ENCODE results near the gene SORCS3. TPM values are rescaled to one million over a fixed set of nuclear protein-coding genes. Genes with fewer than 3 reads are reported as not detected.

The SORCS3 gene
- total and polyA plus RNA-seq, 2 donors (not counting 1 experiment from before 2014, with no cell fraction given), result not detected

DNA sequence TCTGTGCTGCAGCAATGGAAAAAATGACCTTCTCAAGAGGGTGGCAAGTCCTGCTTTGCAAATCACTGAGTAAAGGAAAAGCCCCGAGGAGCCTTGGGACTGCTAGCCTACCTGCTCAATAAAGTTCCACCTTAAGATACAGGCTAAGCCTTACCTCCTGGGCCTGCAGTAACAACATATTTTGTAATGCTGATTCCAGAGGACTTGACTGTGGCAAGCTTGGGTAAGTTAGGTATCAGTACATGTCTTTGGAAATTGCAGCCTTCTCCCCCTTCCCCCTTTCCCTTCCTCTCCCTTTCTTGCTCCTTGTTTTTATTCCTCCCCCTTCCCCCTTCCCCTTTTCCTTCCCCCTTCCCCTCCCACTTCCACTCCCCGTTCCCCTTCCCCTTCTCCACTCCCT is 126.2 kb downstream of the SORCS3 start:
- Histone ChIP-seq H3K27ac (ENCODE audit: low read length in 2 of 2) (no peak overlapping the region), H3K79me2 (ENCODE audit: control insufficient read depth, insufficient read depth, low read length) (no peaks in the 10 kb centered on the region), H3K36me3 (replicated peaks in 1 of 2; ENCODE audit: control extremely low read depth in 1 of 2, control insufficient read depth in 1 of 2, extremely low read depth in 1 of 2, insufficient read depth in 2 of 2, low read length in 1 of 2) (no peaks in the 10 kb centered on the region), H3K4me2 (replicated peaks; ENCODE audit: low read depth, low read length, poor library complexity, severe bottlenecking) (no peak overlapping the region), H3K4me3 (ENCODE audit: control extremely low read depth in 1 of 5, extremely low read depth in 1 of 5, insufficient read depth in 1 of 5, low read depth in 2 of 5, low read length in 4 of 5) (no peak overlapping the region), H2AFZ (ENCODE audit: insufficient read depth, low read depth, low read length, poor library complexity, severe bottlenecking) (no peak overlapping the region), H3K4me1 (ENCODE audit: control insufficient read depth in 2 of 2, insufficient read depth in 2 of 2, low read length in 2 of 2) (no peaks in the 10 kb centered on the region), H3K27me3 (replicated peaks in 1 of 4; ENCODE audit: control extremely low read depth in 1 of 4, control insufficient read depth in 3 of 4, insufficient read depth in 4 of 4, low read length in 3 of 4) (no peaks in the 10 kb centered on the region), H3K9ac (ENCODE audit: low read length) (no peak overlapping the region), H4K20me1 (ENCODE audit: control insufficient read depth, insufficient read depth, low read length, poor library complexity, severe bottlenecking) (no peaks in the 10 kb centered on the region), H3K9me3 (ENCODE audit: control extremely low read depth in 1 of 3, control insufficient read depth in 2 of 3, insufficient read depth in 1 of 3, low read length in 2 of 3) (no peaks in the 10 kb centered on the region)
- POLR2A ChIA-PET, result no interaction called here
- ATAC-seq (ENCODE audit: low read depth), result no peak
- no peak overlapping the region for H3K27ac Mint-ChIP-seq
- 36% methylated on average over 2 of the region's 2 CpGs for WGBS (ENCODE audit: insufficient coverage)
- intact Hi-C loops (cut with micrococcal nuclease), result no loop called here
- no peak overlapping the region for H3K4me3 Mint-ChIP-seq
- H3K4me1 Mint-ChIP-seq, result no peaks in the 10 kb centered on the region
- peaks cover 5% of the 10 kb centered on the region for H3K27me3 Mint-ChIP-seq
- no peaks in the 10 kb centered on the region for H3K9me3 Mint-ChIP-seq (ENCODE audit: insufficient read depth)
- CTCF ChIA-PET, result no interaction called here
- no peak for DNase-seq
- TF ChIP-seq EZH2 (IDR thresholded peaks at IDR 0.05; ENCODE audit: borderline replicate concordance, insufficient read depth, low read depth, low read length, poor library complexity, severe bottlenecking), result no peak
- TF ChIP-seq, protein P1, sequence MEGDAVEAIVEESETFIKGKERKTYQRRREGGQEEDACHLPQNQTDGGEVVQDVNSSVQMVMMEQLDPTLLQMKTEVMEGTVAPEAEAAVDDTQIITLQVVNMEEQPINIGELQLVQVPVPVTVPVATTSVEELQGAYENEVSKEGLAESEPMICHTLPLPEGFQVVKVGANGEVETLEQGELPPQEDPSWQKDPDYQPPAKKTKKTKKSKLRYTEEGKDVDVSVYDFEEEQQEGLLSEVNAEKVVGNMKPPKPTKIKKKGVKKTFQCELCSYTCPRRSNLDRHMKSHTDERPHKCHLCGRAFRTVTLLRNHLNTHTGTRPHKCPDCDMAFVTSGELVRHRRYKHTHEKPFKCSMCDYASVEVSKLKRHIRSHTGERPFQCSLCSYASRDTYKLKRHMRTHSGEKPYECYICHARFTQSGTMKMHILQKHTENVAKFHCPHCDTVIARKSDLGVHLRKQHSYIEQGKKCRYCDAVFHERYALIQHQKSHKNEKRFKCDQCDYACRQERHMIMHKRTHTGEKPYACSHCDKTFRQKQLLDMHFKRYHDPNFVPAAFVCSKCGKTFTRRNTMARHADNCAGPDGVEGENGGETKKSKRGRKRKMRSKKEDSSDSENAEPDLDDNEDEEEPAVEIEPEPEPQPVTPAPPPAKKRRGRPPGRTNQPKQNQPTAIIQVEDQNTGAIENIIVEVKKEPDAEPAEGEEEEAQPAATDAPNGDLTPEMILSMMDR (IDR thresholded peaks at IDR 0.05), result no peak

- no peak overlapping the region for H3K27ac Mint-ChIP-seq
- Histone ChIP-seq H3K79me2 (ENCODE audit: control insufficient read depth, insufficient read depth, low read length) (no peaks in the 10 kb centered on the region), H3K9ac (ENCODE audit: low read length) (no peak overlapping the region), H3K27ac (ENCODE audit: low read length in 2 of 2) (no peak overlapping the region), H3K36me3 (replicated peaks in 1 of 2; ENCODE audit: control extremely low read depth in 1 of 2, control insufficient read depth in 1 of 2, extremely low read depth in 1 of 2, insufficient read depth in 2 of 2, low read length in 1 of 2) (no peaks in the 10 kb centered on the region), H3K4me3 (ENCODE audit: control extremely low read depth in 1 of 5, extremely low read depth in 1 of 5, insufficient read depth in 1 of 5, low read depth in 2 of 5, low read length in 4 of 5) (no peak overlapping the region), H2AFZ (ENCODE audit: insufficient read depth, low read depth, low read length, poor library complexity, severe bottlenecking) (no peak overlapping the region), H3K9me3 (ENCODE audit: control extremely low read depth in 1 of 3, control insufficient read depth in 2 of 3, insufficient read depth in 1 of 3, low read length in 2 of 3) (no peaks in the 10 kb centered on the region), H3K4me2 (replicated peaks; ENCODE audit: low read depth, low read length, poor library complexity, severe bottlenecking) (no peak overlapping the region), H3K27me3 (replicated peaks in 1 of 4; ENCODE audit: control extremely low read depth in 1 of 4, control insufficient read depth in 3 of 4, insufficient read depth in 4 of 4, low read length in 3 of 4) (no peaks in the 10 kb centered on the region), H4K20me1 (ENCODE audit: control insufficient read depth, insufficient read depth, low read length, poor library complexity, severe bottlenecking) (no peaks in the 10 kb centered on the region), H3K4me1 (ENCODE audit: control insufficient read depth in 2 of 2, insufficient read depth in 2 of 2, low read length in 2 of 2) (no peaks in the 10 kb centered on the region)
- intact Hi-C loops (cut with micrococcal nuclease), result no loop called here
- no CpG with 5 or more reads among the region's 1 CpG for WGBS (ENCODE audit: insufficient coverage)
- ChIA-PET POLR2A (no interaction called here), CTCF (interaction anchor here (0.7 kb wide), 1 partner anchor 228 kb away, joined by 4 read pairs; no protein-coding TSS in a partner anchor)
- no peak for DNase-seq
- peaks cover 5% of the 10 kb centered on the region for H3K27me3 Mint-ChIP-seq
- no peak for ATAC-seq (ENCODE audit: low read depth)
- TF ChIP-seq EZH2 (IDR thresholded peaks at IDR 0.05; ENCODE audit: borderline replicate concordance, insufficient read depth, low read depth, low read length, poor library complexity, severe bottlenecking), result no peak
- TF ChIP-seq, protein P1 (IDR thresholded peaks at IDR 0.05), result no peak
- H3K9me3 Mint-ChIP-seq (ENCODE audit: insufficient read depth), result no peaks in the 10 kb centered on the region
- no peak overlapping the region for H3K4me3 Mint-ChIP-seq
- H3K4me1 Mint-ChIP-seq, result no peaks in the 10 kb centered on the region
These were observed 126.7 kb downstream of the SORCS3 start for GRCh38 chr10:104767745-104768144.

Data from B cell (primary cell).